Measurements from ENCODE around the gene ZNF333. TPM values are rescaled to one million over a fixed set of nuclear protein-coding genes. Genes with fewer than 3 reads are reported as not detected.

The ZNF333 gene
- total and polyA plus RNA-seq, 2 donors (not counting 3 experiments of a cell fraction or from before 2014, with no cell fraction given): 11.1 to 19.7 TPM

- no TSS peak for BruUV-seq (replicated peaks)
- intact Hi-C loops (cut with micrococcal nuclease): no loop called here
- Histone ChIP-seq H3K36me3 (ENCODE audit: control insufficient read depth in 2 of 2, extremely low read depth in 1 of 2, insufficient read depth in 2 of 2, low read length in 2 of 2) (peaks cover 11 to 53% of the 10 kb centered on the region in 2 experiments), H3K9me3 (replicated peaks; ENCODE audit: control insufficient read depth, insufficient read depth, low read length) (no peaks in the 10 kb centered on the region), H3K9me1 (replicated peaks; ENCODE audit: control insufficient read depth, extremely low read depth, insufficient read depth, low read length) (no peaks in the 10 kb centered on the region), H3K4me1 (ENCODE audit: control insufficient read depth, extremely low read depth, insufficient read depth, low read length) (no peaks in the 10 kb centered on the region), H3K79me2 (ENCODE audit: control insufficient read depth, insufficient read depth, low read length) (no peaks in the 10 kb centered on the region), H3K27me3 (ENCODE audit: control insufficient read depth in 2 of 2, insufficient read depth in 2 of 2, low read length in 2 of 2) (no peaks in the 10 kb centered on the region), H3K4me3 (replicated peaks in 1 of 3; ENCODE audit: insufficient read depth in 1 of 3, low read depth in 1 of 3, low read length in 3 of 3) (no peak overlapping the region), H3K4me2 (ENCODE audit: insufficient read depth, low read length) (no peak overlapping the region), H4K20me1 (replicated peaks; ENCODE audit: control insufficient read depth, extremely low read depth, insufficient read depth, low read length) (no peaks in the 10 kb centered on the region), H2AFZ (ENCODE audit: low read depth, low read length) (no peak overlapping the region), H3K9ac (replicated peaks; ENCODE audit: extremely low read depth, insufficient read depth, low read length) (no peak overlapping the region), H3K27ac (ENCODE audit: insufficient read depth, low read depth, low read length) (no peak overlapping the region)
- DNase-seq (ENCODE audit: low read depth, low spot score) (no peak), FAIRE-seq (no peak)
- CTCF ChIA-PET: no interaction called here
- POLR2A ChIA-PET: no interaction called here
- dilution Hi-C loops (cut with MboI; ENCODE audit: extremely low pct_ligation_motif_present, low sequenced_read_pairs): no loop called here
- TF ChIP-seq POLR2AphosphoS5 (IDR thresholded peaks at IDR 0.05; ENCODE audit: insufficient read depth, low read depth, low read length) (no peak), POLR2A (IDR thresholded peaks at IDR 0.05; ENCODE audit: low read depth, low read length) (no peak), EZH2 (IDR thresholded peaks at IDR 0.05; ENCODE audit: borderline replicate concordance, low read depth, low read length, severe bottlenecking) (no peak), MAX (IDR thresholded peaks at IDR 0.05; ENCODE audit: insufficient read depth, insufficient read length) (no peak), FOS (IDR thresholded peaks at IDR 0.05; ENCODE audit: borderline replicate concordance, insufficient read depth, low read length) (no peak), MYC (IDR thresholded peaks at IDR 0.05; ENCODE audit: low read depth, low read length) (no peak), JUN (IDR thresholded peaks at IDR 0.05; ENCODE audit: borderline replicate concordance, insufficient read depth, insufficient read length, low read depth) (no peak), CTCF (IDR thresholded peaks at IDR 0.05; ENCODE audit: extremely low read depth in 1 of 2, insufficient read depth in 1 of 2, low read depth in 1 of 2, low read length in 2 of 2) (no peak), GATA2 (IDR thresholded peaks at IDR 0.05; ENCODE audit: insufficient read depth, insufficient read length, low read depth, low read length) (no peak)
These were observed 11.0 kb downstream of the ZNF333 start for GRCh38 chr19:14700711-14701375.
